Measurements from ENCODE around the gene SCYL2.

SCYL2 gene

GRCh38 chr12:100382338-100382737 lies 115.4 kb downstream of the SCYL2 start:
- DNase-seq: no peak

GRCh38 chr12:100383586-100384558 lies 116.9 kb downstream of the SCYL2 start:
- no peak for DNase-seq

GRCh38 chr12:100384559-100384935 lies 117.6 kb downstream of the SCYL2 start:
- no peak for DNase-seq

- no peak for DNase-seq
Observed at GRCh38 chr12:100388382-100388781, 121.4 kb downstream of the SCYL2 start.
